HepG2 (cell line): Measurements from ENCODE around the gene AP5B1. TPM values are rescaled to one million over a fixed set of nuclear protein-coding genes. Genes with fewer than 3 reads are reported as not detected.
A peak's percentile ranks its signal among the peaks of the same experiment; 100 is the strongest.

Experiments used
- ATAC-seq: fragments of 200-7000 bp; cut with Tn5 transposase; 3 replicates; pipeline ENCODE4 v1.9.1; 2020; ENCODE audit warnings: mild to moderate bottlenecking, moderate library complexity
- BruUV-seq: library from RNA; stranded (reverse); fragments of 400-500 nt; replicated peaks from 2 replicates; lab custom pipeline; 2021; lab: Mats Ljungman, UMichigan
- CTCF ChIA-PET: fragments of 300-600 bp; formaldehyde crosslinking; extraction: SDS; loops from one replicate; lab custom pipeline; 2021; ENCODE audit warnings: low total read pairs, inconsistent platforms, low intra/inter-chr PET ratio; lab: Yijun Ruan, JAX
- POLR2A ChIA-PET: fragments of 350-600 bp; sonication (Branson Sonifier 250); formaldehyde crosslinking; loops from one replicate; lab custom pipeline; 2020; ENCODE audit warnings: antibody characterized with exemption, inconsistent platforms; lab: Yijun Ruan, JAX
- DNase-seq: peaks from one replicate; pipeline ENCODE4 v3.0.0-alpha.2; 2015; ENCODE audit warnings: low spot score
- FAIRE-seq: peaks from 3 replicates; lab custom pipeline; 2011; peaks lifted over from hg19 to GRCh38; lab: Jason Lieb, UNC
- H2AFZ ChIP-seq: one replicate; pipeline ENCODE4 v1.6.1; 2011; ENCODE audit warnings: low read length, inconsistent platforms
- H3K27ac ChIP-seq: fragments of 300-600 bp; 3 replicates; pipeline ENCODE4 v1.8.0; 2011; ENCODE audit warnings: mixed run types, mild to moderate bottlenecking, mixed read lengths, low read length, inconsistent platforms; ENCODE audit not compliant: insufficient read depth; ENCODE audit errors: extremely low read length
- H3K27me3 ChIP-seq, 2 experiments: fragments of 200-600 bp in 1 of 2; 2 replicates in 1 of 2; 3 replicates in 1 of 2; pipeline versions ENCODE4 v1.6.0 to v1.8.0; 2011; ENCODE audit warnings: low read length in 2 of 2, mild to moderate bottlenecking in 2 of 2, moderate library complexity in 2 of 2, inconsistent platforms in 1 of 2; ENCODE audit not compliant: insufficient read depth in 2 of 2, control insufficient read depth in 1 of 2
- H3K36me3 ChIP-seq, 2 experiments: fragments of 200-600 bp in 1 of 2; replicated peaks in 1 of 2; 2 replicates in 1 of 2; 3 replicates in 1 of 2; pipeline versions ENCODE4 v1.5.1 to v1.8.0; 2011; ENCODE audit warnings: low read length in 2 of 2, inconsistent platforms in 1 of 2; ENCODE audit not compliant: insufficient read depth in 2 of 2, control insufficient read depth in 1 of 2
- H3K4me1 ChIP-seq: 2 replicates; pipeline ENCODE4 v1.5.1; 2012; ENCODE audit warnings: low read length, inconsistent platforms; ENCODE audit not compliant: insufficient read depth
- H3K4me2 ChIP-seq: 2 replicates; pipeline ENCODE4 v1.6.0; 2011; ENCODE audit warnings: low read depth, low read length, inconsistent platforms
- H3K4me3 ChIP-seq, 3 experiments: fragments of 200-600 bp in 1 of 3; sonication (generic), shearing (Covaris generic) in 1 of 3; replicated peaks in 1 of 3; 2 replicates each; pipeline ENCODE4 v1.5.1; 2011 to 2016; ENCODE audit warnings: low read length in 3 of 3, inconsistent platforms in 2 of 3, low read depth in 2 of 3, mild to moderate bottlenecking in 2 of 3, control low read depth in 1 of 3, mixed read lengths in 1 of 3; ENCODE audit not compliant: insufficient read depth in 1 of 3
- H3K79me2 ChIP-seq: one replicate; pipeline ENCODE4 v1.6.1; 2011; ENCODE audit warnings: low read length, inconsistent platforms; ENCODE audit not compliant: insufficient read depth
- H3K9ac ChIP-seq: 2 replicates; pipeline ENCODE4 v1.6.0; 2011; ENCODE audit warnings: mild to moderate bottlenecking, low read depth, low read length, inconsistent platforms; ENCODE audit not compliant: insufficient read depth
- H3K9me3 ChIP-seq: 2 replicates; pipeline ENCODE4 v1.5.1; 2012; ENCODE audit warnings: mild to moderate bottlenecking, low read length
- H4K20me1 ChIP-seq: 2 replicates; pipeline ENCODE4 v1.6.0; 2011; ENCODE audit warnings: inconsistent platforms, mild to moderate bottlenecking, low read length, moderate library complexity; ENCODE audit not compliant: insufficient read depth
- FOXJ3 ChIP-seq: sonication (generic); formaldehyde crosslinking; IDR thresholded peaks from 2 replicates; pipeline ENCODE4 v1.4.0; 2020; ENCODE audit warnings: missing genetic modification reagents, mild to moderate bottlenecking, borderline replicate concordance
- FOXK1 ChIP-seq: sonication (generic); formaldehyde crosslinking; IDR thresholded peaks from 2 replicates; pipeline ENCODE4 v1.4.0; 2020; ENCODE audit warnings: low read depth, missing genetic modification reagents, borderline replicate concordance
- KDM5A ChIP-seq: fragments of 200-600 bp; sonication (generic); IDR thresholded peaks from 2 replicates; pipeline ENCODE4 v1.7.0; 2018; ENCODE audit warnings: antibody characterized with exemption, mild to moderate bottlenecking, low read length, borderline replicate concordance
- NFATC3 ChIP-seq: sonication (generic); formaldehyde crosslinking; IDR thresholded peaks from 2 replicates; pipeline ENCODE4 v1.5.1; 2020; ENCODE audit warnings: mild to moderate bottlenecking, missing genetic modification reagents
- SMAD9 ChIP-seq: sonication (generic); formaldehyde crosslinking; IDR thresholded peaks from 2 replicates; pipeline ENCODE4 v1.5.1; 2020; ENCODE audit warnings: mild to moderate bottlenecking, missing genetic modification reagents
- TAF15 ChIP-seq: fragments of 200-400 bp; formaldehyde crosslinking; IDR thresholded peaks from one replicate; pipeline ENCODE4 v1.6.1; 2018; ENCODE audit warnings: mild to moderate bottlenecking, low read depth, low read length; ENCODE audit not compliant: poor library complexity, severe bottlenecking
- U2AF1 ChIP-seq: fragments of 200-400 bp; formaldehyde crosslinking; optimal IDR thresholded peaks from 2 replicates; pipeline ENCODE3; 2017; ENCODE audit warnings: mild to moderate bottlenecking, low read depth, low read length
- ZFP37 ChIP-seq: sonication (generic); formaldehyde crosslinking; IDR thresholded peaks from 2 replicates; pipeline ENCODE4 v1.4.0; 2020; ENCODE audit warnings: missing genetic modification reagents, borderline replicate concordance
- ZNF232 ChIP-seq: sonication (generic); formaldehyde crosslinking; IDR thresholded peaks from 2 replicates; pipeline ENCODE4 v1.4.0; 2020; ENCODE audit warnings: missing genetic modification reagents, borderline replicate concordance
- ZNF724P ChIP-seq: sonication (generic); formaldehyde crosslinking; IDR thresholded peaks from 2 replicates; pipeline ENCODE4 v1.8.0; 2022; ENCODE audit warnings: missing genetic modification reagents, borderline replicate concordance
- ZNF841 ChIP-seq: sonication (generic); formaldehyde crosslinking; IDR thresholded peaks from 2 replicates; pipeline ENCODE4 v1.8.1; 2023; ENCODE audit warnings: missing genetic modification reagents, borderline replicate concordance
- WGBS: methylation state at CpG from one replicate; pipeline ENCODE4 v1.1.6; 2017; ENCODE audit warnings: low lambda C conversion rate; 5-methylcytosine and 5-hydroxymethylcytosine counted together
- in situ Hi-C: cut with HindIII; loops from 2 replicates; pipeline ENCODE4 v1.10.0; 2017; ENCODE audit warnings: low pct_unique_long_range_greater_than_20kb; ENCODE audit not compliant: extremely low pct_ligation_motif_present
- intact Hi-C: fragments of 100-400 bp; cut with micrococcal nuclease; formaldehyde crosslinking; loops from one replicate; pipeline ENCODE4 v1.10.0; 2022; ENCODE audit not compliant: unreplicated experiment
- polyA plus RNA-seq, 8 experiments: library from polyadenylated mRNA; depleted of rRNA in 3 of 8; stranded (reverse) in 7 of 8; unstranded in 1 of 8; fragments of >200 nt; fragmentation: Illumina TruSeq in 4 of 8; extraction: Trizol in 4 of 8; gene quantifications; 2 replicates each; pipeline versions ENCODE4 v1.2.1 to v1.2.3, GENCODE V29; 2011 to 2016; ENCODE audit warnings: low read depth in 4 of 8, missing spikeins in 1 of 8, mixed read lengths in 1 of 8; ENCODE audit not compliant: insufficient read depth in 1 of 8
- total RNA-seq, 5 experiments: library from RNA; depleted of rRNA; stranded (reverse); fragments of >200 nt; fragmentation: Illumina TruSeq; extraction: Trizol; gene quantifications; 2 replicates each; pipeline ENCODE4 v1.2.3, GENCODE V29; 2016; ENCODE audit warnings: low read depth in 1 of 5
- TF ChIP-seq, protein P1 (sequence below): sonication (generic); formaldehyde crosslinking; conservative IDR thresholded peaks from 2 replicates; pipeline ENCODE4 v1.4.0; 2020; ENCODE audit warnings: mild to moderate bottlenecking, missing genetic modification reagents, moderate library complexity
- TF ChIP-seq, protein P2 (sequence below): sonication (generic); formaldehyde crosslinking; IDR thresholded peaks from 2 replicates; pipeline ENCODE4 v1.5.0; 2020; ENCODE audit warnings: mild to moderate bottlenecking, low read depth, missing genetic modification reagents, borderline replicate concordance
- TF ChIP-seq, protein P3 (sequence below): fragments of 450-650 bp; IDR thresholded peaks from 2 replicates; pipeline ENCODE4 v1.6.1; 2017; ENCODE audit warnings: mild to moderate bottlenecking
- TF ChIP-seq, protein P4 (sequence below), 2 experiments: fragments of 450-650 bp in 1 of 2; sonication (generic) in 1 of 2; formaldehyde crosslinking; IDR thresholded peaks; 2 replicates each; pipeline versions ENCODE4 v1.5.0 to v1.8.0; 2020 to 2022; ENCODE audit warnings: mild to moderate bottlenecking in 1 of 2, missing genetic modification reagents in 1 of 2

The AP5B1 gene
- total and polyA plus RNA-seq, 2 of the 13 experiments (the other 11 are each of a cell fraction or from before 2014, with no cell fraction given): 1.7 to 4.4 TPM

DNA sequence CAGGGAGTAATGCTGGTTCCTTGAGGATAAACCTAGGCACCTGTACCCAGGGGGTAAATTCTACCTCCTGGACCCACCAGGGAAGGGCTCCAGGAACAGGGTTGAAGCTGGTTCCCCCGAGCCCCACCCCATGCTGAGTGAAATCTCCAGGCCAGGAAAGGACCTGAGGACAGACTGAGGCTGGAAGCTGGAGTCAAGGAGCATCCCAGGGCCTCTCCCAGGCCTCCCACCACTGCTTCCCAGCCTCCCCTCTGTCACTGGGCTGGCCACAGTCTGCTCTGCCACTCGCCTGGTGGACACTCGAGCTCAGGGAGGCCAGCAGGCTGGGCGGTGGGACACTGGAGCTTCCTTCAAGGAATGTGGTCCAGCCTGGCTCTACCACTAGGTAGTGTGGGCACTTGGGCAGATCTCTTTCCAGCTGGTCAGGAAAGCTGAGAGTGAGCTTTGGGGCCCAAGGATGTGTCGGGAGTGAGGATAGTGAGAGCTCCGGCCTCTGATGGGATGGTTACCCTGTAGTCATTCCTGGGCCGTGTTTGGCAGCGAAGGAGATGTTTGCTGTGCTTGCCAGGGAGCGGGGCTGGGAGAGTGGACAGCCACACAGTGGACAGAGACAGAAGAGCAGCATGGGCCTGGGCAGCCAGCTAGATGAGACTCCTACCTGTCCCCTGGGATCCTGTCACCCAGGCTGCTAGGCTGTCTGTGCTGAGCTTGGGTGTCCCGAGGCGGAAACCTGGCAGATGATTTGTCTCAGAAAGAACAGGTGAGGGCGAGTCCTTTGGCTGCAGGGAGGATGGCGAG lies 9.5 kb upstream of the AP5B1 start:
- no peaks in the 10 kb centered on the region for H3K79me2 ChIP-seq
- H2AFZ ChIP-seq: no peak overlapping the region
- intact Hi-C loops: no loop called here
- no peaks in the 10 kb centered on the region for H4K20me1 ChIP-seq
- no peak overlapping the region for H3K4me3 ChIP-seq
- 37% methylated on average over 9 of the region's 13 CpGs for WGBS
- H3K27ac ChIP-seq: no peak overlapping the region
- H3K4me2 ChIP-seq: no peak overlapping the region
- H3K9me3 ChIP-seq: no peaks in the 10 kb centered on the region
- H3K9ac ChIP-seq: no peak overlapping the region
- no peak for DNase-seq
- in situ Hi-C loops: no loop called here
- no TSS peak for BruUV-seq
- FAIRE-seq: no peak
- ChIA-PET POLR2A (no interaction called here), CTCF (no interaction called here)
- TF ChIP-seq ZNF232 (CRISPR knock-in tag): no peak
- no peak for TF ChIP-seq ZNF841 (CRISPR knock-in tag)
- TF ChIP-seq FOXJ3 (CRISPR knock-in tag): no peak
- no peak for TF ChIP-seq FOXK1 (CRISPR knock-in tag)
- TF ChIP-seq, protein P1, sequence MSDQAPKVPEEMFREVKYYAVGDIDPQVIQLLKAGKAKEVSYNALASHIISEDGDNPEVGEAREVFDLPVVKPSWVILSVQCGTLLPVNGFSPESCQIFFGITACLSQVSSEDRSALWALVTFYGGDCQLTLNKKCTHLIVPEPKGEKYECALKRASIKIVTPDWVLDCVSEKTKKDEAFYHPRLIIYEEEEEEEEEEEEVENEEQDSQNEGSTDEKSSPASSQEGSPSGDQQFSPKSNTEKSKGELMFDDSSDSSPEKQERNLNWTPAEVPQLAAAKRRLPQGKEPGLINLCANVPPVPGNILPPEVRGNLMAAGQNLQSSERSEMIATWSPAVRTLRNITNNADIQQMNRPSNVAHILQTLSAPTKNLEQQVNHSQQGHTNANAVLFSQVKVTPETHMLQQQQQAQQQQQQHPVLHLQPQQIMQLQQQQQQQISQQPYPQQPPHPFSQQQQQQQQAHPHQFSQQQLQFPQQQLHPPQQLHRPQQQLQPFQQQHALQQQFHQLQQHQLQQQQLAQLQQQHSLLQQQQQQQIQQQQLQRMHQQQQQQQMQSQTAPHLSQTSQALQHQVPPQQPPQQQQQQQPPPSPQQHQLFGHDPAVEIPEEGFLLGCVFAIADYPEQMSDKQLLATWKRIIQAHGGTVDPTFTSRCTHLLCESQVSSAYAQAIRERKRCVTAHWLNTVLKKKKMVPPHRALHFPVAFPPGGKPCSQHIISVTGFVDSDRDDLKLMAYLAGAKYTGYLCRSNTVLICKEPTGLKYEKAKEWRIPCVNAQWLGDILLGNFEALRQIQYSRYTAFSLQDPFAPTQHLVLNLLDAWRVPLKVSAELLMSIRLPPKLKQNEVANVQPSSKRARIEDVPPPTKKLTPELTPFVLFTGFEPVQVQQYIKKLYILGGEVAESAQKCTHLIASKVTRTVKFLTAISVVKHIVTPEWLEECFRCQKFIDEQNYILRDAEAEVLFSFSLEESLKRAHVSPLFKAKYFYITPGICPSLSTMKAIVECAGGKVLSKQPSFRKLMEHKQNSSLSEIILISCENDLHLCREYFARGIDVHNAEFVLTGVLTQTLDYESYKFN (CRISPR knock-in tag): no peak
- no peak for TF ChIP-seq ZFP37
- no peak for TF ChIP-seq KDM5A
- TF ChIP-seq, protein P2, sequence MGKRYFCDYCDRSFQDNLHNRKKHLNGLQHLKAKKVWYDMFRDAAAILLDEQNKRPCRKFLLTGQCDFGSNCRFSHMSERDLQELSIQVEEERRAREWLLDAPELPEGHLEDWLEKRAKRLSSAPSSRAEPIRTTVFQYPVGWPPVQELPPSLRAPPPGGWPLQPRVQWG: no peak
- no peak for TF ChIP-seq NFATC3
- TF ChIP-seq, protein P3, sequence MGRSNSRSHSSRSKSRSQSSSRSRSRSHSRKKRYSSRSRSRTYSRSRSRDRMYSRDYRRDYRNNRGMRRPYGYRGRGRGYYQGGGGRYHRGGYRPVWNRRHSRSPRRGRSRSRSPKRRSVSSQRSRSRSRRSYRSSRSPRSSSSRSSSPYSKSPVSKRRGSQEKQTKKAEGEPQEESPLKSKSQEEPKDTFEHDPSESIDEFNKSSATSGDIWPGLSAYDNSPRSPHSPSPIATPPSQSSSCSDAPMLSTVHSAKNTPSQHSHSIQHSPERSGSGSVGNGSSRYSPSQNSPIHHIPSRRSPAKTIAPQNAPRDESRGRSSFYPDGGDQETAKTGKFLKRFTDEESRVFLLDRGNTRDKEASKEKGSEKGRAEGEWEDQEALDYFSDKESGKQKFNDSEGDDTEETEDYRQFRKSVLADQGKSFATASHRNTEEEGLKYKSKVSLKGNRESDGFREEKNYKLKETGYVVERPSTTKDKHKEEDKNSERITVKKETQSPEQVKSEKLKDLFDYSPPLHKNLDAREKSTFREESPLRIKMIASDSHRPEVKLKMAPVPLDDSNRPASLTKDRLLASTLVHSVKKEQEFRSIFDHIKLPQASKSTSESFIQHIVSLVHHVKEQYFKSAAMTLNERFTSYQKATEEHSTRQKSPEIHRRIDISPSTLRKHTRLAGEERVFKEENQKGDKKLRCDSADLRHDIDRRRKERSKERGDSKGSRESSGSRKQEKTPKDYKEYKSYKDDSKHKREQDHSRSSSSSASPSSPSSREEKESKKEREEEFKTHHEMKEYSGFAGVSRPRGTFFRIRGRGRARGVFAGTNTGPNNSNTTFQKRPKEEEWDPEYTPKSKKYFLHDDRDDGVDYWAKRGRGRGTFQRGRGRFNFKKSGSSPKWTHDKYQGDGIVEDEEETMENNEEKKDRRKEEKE: no peak
- TF ChIP-seq TAF15: no peak
- TF ChIP-seq, protein P4, sequence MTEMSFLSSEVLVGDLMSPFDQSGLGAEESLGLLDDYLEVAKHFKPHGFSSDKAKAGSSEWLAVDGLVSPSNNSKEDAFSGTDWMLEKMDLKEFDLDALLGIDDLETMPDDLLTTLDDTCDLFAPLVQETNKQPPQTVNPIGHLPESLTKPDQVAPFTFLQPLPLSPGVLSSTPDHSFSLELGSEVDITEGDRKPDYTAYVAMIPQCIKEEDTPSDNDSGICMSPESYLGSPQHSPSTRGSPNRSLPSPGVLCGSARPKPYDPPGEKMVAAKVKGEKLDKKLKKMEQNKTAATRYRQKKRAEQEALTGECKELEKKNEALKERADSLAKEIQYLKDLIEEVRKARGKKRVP (CRISPR knock-in tag; IDR thresholded peaks at IDR 0.05): no peak
- TF ChIP-seq ZNF724P (CRISPR knock-in tag): no peak
- no peak for TF ChIP-seq U2AF1
- TF ChIP-seq SMAD9: no peak
- peaks cover 53% of the 10 kb centered on the region for H3K4me1 ChIP-seq
- peak; percentile 59 for ATAC-seq
- H3K36me3 ChIP-seq: no peaks in the 10 kb centered on the region
- H3K27me3 ChIP-seq: peaks cover 32 to 90% of the 10 kb centered on the region in 2 experiments
